IMR-90 (cell line): ENCODE data around the gene CHST8. TPM values are rescaled to one million over a fixed set of nuclear protein-coding genes. Genes with fewer than 3 reads are reported as not detected.

ENCODE experiments used
- ATAC-seq: fragments of 200-7000 bp; cut with Tn5 transposase; 2 replicates; pipeline ENCODE4 v1.9.1; 2020; ENCODE audit warnings: low read depth, mild to moderate bottlenecking, moderate library complexity
- BruUV-seq: library from RNA; stranded (reverse); fragments of 400-500 nt; replicated peaks from 2 replicates; lab custom pipeline; 2021; lab: Mats Ljungman, UMichigan
- CTCF ChIA-PET: fragments of 300-600 bp; formaldehyde crosslinking; extraction: SDS; loops from one replicate; lab custom pipeline; 2021; ENCODE audit warnings: antibody characterized with exemption; lab: Yijun Ruan, JAX
- POLR2A ChIA-PET: fragments of 300-600 bp; sonication (Branson Sonifier 250); formaldehyde crosslinking; loops from one replicate; lab custom pipeline; 2022; ENCODE audit warnings: antibody characterized with exemption; ENCODE audit not compliant: unreplicated experiment; lab: Charles Lee
- DNase-seq: peaks from one replicate; pipeline ENCODE4 v3.0.0; 2013
- H2AFZ ChIP-seq: replicated peaks from 2 replicates; pipeline ENCODE3; 2013; ENCODE audit warnings: low read length, mild to moderate bottlenecking; ENCODE audit not compliant: poor library complexity
- H2AK5ac ChIP-seq: 2 replicates; pipeline ENCODE4 v1.6.1; 2013; ENCODE audit warnings: low read depth, low read length, inconsistent platforms
- H2AK9ac ChIP-seq: replicated peaks from 2 replicates; pipeline ENCODE3; 2013; ENCODE audit warnings: mild to moderate bottlenecking, low read depth, low read length, moderate library complexity; ENCODE audit not compliant: poor library complexity
- H2BK120ac ChIP-seq: 2 replicates; pipeline ENCODE4 v1.6.1; 2013; ENCODE audit warnings: low read depth, low read length, inconsistent platforms
- H2BK15ac ChIP-seq: 3 replicates; pipeline ENCODE4 v1.6.1; 2013; ENCODE audit warnings: low read depth, low read length, inconsistent platforms
- H2BK20ac ChIP-seq: 2 replicates; pipeline ENCODE4 v1.6.1; 2013; ENCODE audit warnings: low read depth, mild to moderate bottlenecking, inconsistent platforms, low read length, moderate library complexity
- H2BK5ac ChIP-seq: 2 replicates; pipeline ENCODE4 v1.6.1; 2013; ENCODE audit warnings: mild to moderate bottlenecking, low read depth, low read length, inconsistent platforms; ENCODE audit not compliant: poor library complexity, severe bottlenecking
- H3K14ac ChIP-seq: replicated peaks from 2 replicates; pipeline ENCODE4 v1.6.1; 2013; ENCODE audit warnings: low read depth, low read length, inconsistent platforms
- H3K18ac ChIP-seq: 2 replicates; pipeline ENCODE4 v1.6.1; 2013; ENCODE audit warnings: low read depth, low read length, control low read depth
- H3K23ac ChIP-seq: 2 replicates; pipeline ENCODE4 v1.6.1; 2013; ENCODE audit warnings: low read depth, low read length, inconsistent platforms
- H3K27ac ChIP-seq: 2 replicates; pipeline ENCODE4 v1.5.1; 2013; ENCODE audit warnings: mild to moderate bottlenecking, control low read depth, low read length; ENCODE audit not compliant: insufficient read depth
- H3K27me3 ChIP-seq: 2 replicates; pipeline ENCODE4 v1.6.1; 2013; ENCODE audit warnings: low read length; ENCODE audit not compliant: control insufficient read depth, insufficient read depth
- H3K36me3 ChIP-seq: 2 replicates; pipeline ENCODE4 v1.6.1; 2013; ENCODE audit warnings: low read length, mixed read lengths; ENCODE audit not compliant: control insufficient read depth, insufficient read depth
- H3K4ac ChIP-seq: 2 replicates; pipeline ENCODE4 v1.6.1; 2013; ENCODE audit warnings: low read depth, low read length, inconsistent platforms
- H3K4me1 ChIP-seq: 2 replicates; pipeline ENCODE4 v1.6.1; 2013; ENCODE audit warnings: low read length, mixed read lengths; ENCODE audit not compliant: control insufficient read depth, insufficient read depth
- H3K4me2 ChIP-seq: 2 replicates; pipeline ENCODE4 v1.6.1; 2013; ENCODE audit warnings: low read depth, mild to moderate bottlenecking, control low read depth, low read length, moderate library complexity
- H3K4me3 ChIP-seq: 2 replicates; pipeline ENCODE4 v1.5.1; 2013; ENCODE audit warnings: low read depth, mild to moderate bottlenecking, control low read depth, low read length, moderate library complexity; ENCODE audit not compliant: insufficient read depth
- H3K56ac ChIP-seq: 2 replicates; pipeline ENCODE4 v1.6.1; 2013; ENCODE audit warnings: low read length, inconsistent platforms; ENCODE audit not compliant: insufficient read depth; ENCODE audit errors: extremely low read depth
- H3K79me1 ChIP-seq, 2 experiments: 2 replicates each; pipeline ENCODE4 v1.6.1; 2013; ENCODE audit warnings: low read length in 2 of 2, inconsistent platforms in 1 of 2, low read depth in 1 of 2
- H3K9ac ChIP-seq: 2 replicates; pipeline ENCODE4 v1.6.1; 2013; ENCODE audit warnings: low read depth, low read length, control low read depth
- H3K9me1 ChIP-seq: 2 replicates; pipeline ENCODE4 v1.6.1; 2013; ENCODE audit warnings: low read length, inconsistent platforms; ENCODE audit not compliant: insufficient read depth
- H3K9me3 ChIP-seq: 2 replicates; pipeline ENCODE4 v1.6.1; 2013; ENCODE audit warnings: low read length; ENCODE audit not compliant: control insufficient read depth, insufficient read depth
- H4K20me1 ChIP-seq: 2 replicates; pipeline ENCODE4 v1.6.1; 2013; ENCODE audit warnings: low read length, inconsistent platforms; ENCODE audit not compliant: insufficient read depth
- H4K5ac ChIP-seq: 2 replicates; pipeline ENCODE4 v1.6.1; 2013; ENCODE audit warnings: mild to moderate bottlenecking, low read depth, low read length, control low read depth
- H4K8ac ChIP-seq, 2 experiments: 2 replicates each; pipeline ENCODE4 v1.6.1; 2013; ENCODE audit warnings: low read depth in 2 of 2, low read length in 2 of 2, control low read depth in 1 of 2, inconsistent platforms in 1 of 2
- H4K91ac ChIP-seq: 2 replicates; pipeline ENCODE4 v1.6.1; 2013; ENCODE audit warnings: low read depth, low read length, inconsistent platforms; ENCODE audit not compliant: insufficient read depth
- BHLHE40 ChIP-seq: fragments of 150-350 bp; IDR thresholded peaks from 2 replicates; pipeline ENCODE4 v1.6.1; 2016; ENCODE audit warnings: mild to moderate bottlenecking, low read depth, low read length
- CEBPB ChIP-seq: IDR thresholded peaks from 2 replicates; pipeline ENCODE4 v1.6.1; 2012; ENCODE audit warnings: low read depth, low read length, improper control_type of control experiment
- MAZ ChIP-seq: IDR thresholded peaks from 2 replicates; pipeline ENCODE4 v1.6.1; 2012; ENCODE audit warnings: low read depth, mild to moderate bottlenecking, low read length, improper control_type of control experiment, moderate library complexity, borderline replicate concordance
- NFE2L2 ChIP-seq: fragments of 150-350 bp; IDR thresholded peaks from 2 replicates; pipeline ENCODE4 v1.6.1; 2016; ENCODE audit warnings: low read depth, mild to moderate bottlenecking, low read length
- POLR2A ChIP-seq: IDR thresholded peaks from 2 replicates; pipeline ENCODE4 v1.6.1; 2012; ENCODE audit warnings: mild to moderate bottlenecking, low read depth, low read length
- RAD21 ChIP-seq: IDR thresholded peaks from 2 replicates; pipeline ENCODE4 v1.6.1; 2012; ENCODE audit warnings: low read length, improper control_type of control experiment
- RCOR1 ChIP-seq: IDR thresholded peaks from 2 replicates; pipeline ENCODE4 v1.6.1; 2012; ENCODE audit warnings: mild to moderate bottlenecking, low read length, improper control_type of control experiment; ENCODE audit not compliant: insufficient replicate concordance
- RFX5 ChIP-seq: IDR thresholded peaks from 2 replicates; pipeline ENCODE4 v1.8.0; 2012; ENCODE audit warnings: low read depth, mild to moderate bottlenecking, low read length, moderate library complexity
- USF2 ChIP-seq: fragments of 150-350 bp; IDR thresholded peaks from 2 replicates; pipeline ENCODE4 v1.6.1; 2017; ENCODE audit warnings: mild to moderate bottlenecking, antibody characterized with exemption, low read length, low read depth
- WGBS, 2 experiments: methylation state at CpG; one replicate each; pipeline versions ENCODE4 v1.1.5 to v1.1.7; 2013; ENCODE audit warnings: missing lambda C conversion rate in 2 of 2; ENCODE audit not compliant: insufficient read length in 1 of 2; ENCODE audit errors: extremely low coverage in 2 of 2; 5-methylcytosine and 5-hydroxymethylcytosine counted together
- dilution Hi-C: fragments of 300-500 bp; cut with HindIII; formaldehyde crosslinking; loops from one replicate; pipeline ENCODE4 v1.14.3; 2018; ENCODE audit warnings: low sequenced_read_pairs; ENCODE audit not compliant: unreplicated experiment
- in situ Hi-C: fragments of 300-500 bp; cut with MboI; formaldehyde crosslinking; loops from 3 replicates; pipeline ENCODE4 v1.14.3; 2019; ENCODE audit warnings: low sequenced_read_pairs, inconsistent platforms, mixed read lengths
- intact Hi-C: fragments of 100-400 bp; cut with micrococcal nuclease; formaldehyde crosslinking; loops from 2 replicates; pipeline ENCODE4 v1.10.0; 2022
- polyA plus RNA-seq, 3 experiments: library from polyadenylated mRNA; depleted of rRNA; stranded (reverse); fragments of >200 nt; gene quantifications; 2 replicates each; pipeline ENCODE4 v1.2.3, GENCODE V29; 2012; ENCODE audit warnings: low replicate concordance in 1 of 3
- total RNA-seq: library from RNA; depleted of rRNA; stranded (reverse); fragments of >200 nt; gene quantifications from 2 replicates; pipeline ENCODE4 v1.2.3, GENCODE V29; 2012
- TF ChIP-seq, protein P1 (sequence below): conservative IDR thresholded peaks from 2 replicates; pipeline ENCODE4 v1.5.1; 2012; ENCODE audit warnings: mild to moderate bottlenecking, low read depth, low read length, improper control_type of control experiment

Gene CHST8
- total and polyA plus RNA-seq, 2 of the 4 experiments (the other 2 are of a cell fraction): not detected

- intact Hi-C loops: loop anchor here (5.0 kb wide), 1 partner anchor 452 kb away; no protein-coding TSS in a partner anchor
- TF ChIP-seq NFE2L2 (no peak), USF2 (no peak), MAZ (no peak), RFX5 (no peak), BHLHE40 (no peak), RCOR1 (no peak), RAD21 (no peak), CEBPB (no peak), POLR2A (no peak)
- TF ChIP-seq, protein P1, sequence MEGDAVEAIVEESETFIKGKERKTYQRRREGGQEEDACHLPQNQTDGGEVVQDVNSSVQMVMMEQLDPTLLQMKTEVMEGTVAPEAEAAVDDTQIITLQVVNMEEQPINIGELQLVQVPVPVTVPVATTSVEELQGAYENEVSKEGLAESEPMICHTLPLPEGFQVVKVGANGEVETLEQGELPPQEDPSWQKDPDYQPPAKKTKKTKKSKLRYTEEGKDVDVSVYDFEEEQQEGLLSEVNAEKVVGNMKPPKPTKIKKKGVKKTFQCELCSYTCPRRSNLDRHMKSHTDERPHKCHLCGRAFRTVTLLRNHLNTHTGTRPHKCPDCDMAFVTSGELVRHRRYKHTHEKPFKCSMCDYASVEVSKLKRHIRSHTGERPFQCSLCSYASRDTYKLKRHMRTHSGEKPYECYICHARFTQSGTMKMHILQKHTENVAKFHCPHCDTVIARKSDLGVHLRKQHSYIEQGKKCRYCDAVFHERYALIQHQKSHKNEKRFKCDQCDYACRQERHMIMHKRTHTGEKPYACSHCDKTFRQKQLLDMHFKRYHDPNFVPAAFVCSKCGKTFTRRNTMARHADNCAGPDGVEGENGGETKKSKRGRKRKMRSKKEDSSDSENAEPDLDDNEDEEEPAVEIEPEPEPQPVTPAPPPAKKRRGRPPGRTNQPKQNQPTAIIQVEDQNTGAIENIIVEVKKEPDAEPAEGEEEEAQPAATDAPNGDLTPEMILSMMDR: no peak
- Histone ChIP-seq H3K36me3 (no peaks in the 10 kb centered on the region), H2AK9ac (no peak overlapping the region), H3K56ac (no peak overlapping the region), H3K23ac (no peak overlapping the region), H3K18ac (no peak overlapping the region), H3K27me3 (no peaks in the 10 kb centered on the region; the same call in 1 of the 2 replicates), H2BK15ac (no peak overlapping the region), H3K9ac (no peak overlapping the region), H2BK120ac (no peak overlapping the region), H4K20me1 (no peaks in the 10 kb centered on the region), H3K27ac (no peak overlapping the region), H4K5ac (no peak overlapping the region), H3K14ac (no peak overlapping the region), H4K91ac (no peak overlapping the region), H2BK5ac (no peak overlapping the region), H3K4me3 (no peak overlapping the region), H2BK20ac (no peak overlapping the region), H3K4me2 (no peak overlapping the region), H3K79me1 (no peaks in the 10 kb centered on the region), H4K8ac (no peak overlapping the region), H3K4ac (no peak overlapping the region), H3K9me3 (no peaks in the 10 kb centered on the region), H3K9me1 (no peaks in the 10 kb centered on the region), H3K4me1 (no peaks in the 10 kb centered on the region), H2AK5ac (no peak overlapping the region), H2AFZ (no peak overlapping the region)
- BruUV-seq: no TSS peak
- ATAC-seq (no peak), DNase-seq (no peak)
- dilution Hi-C loops: no loop called here
- POLR2A ChIA-PET: no interaction called here
- CTCF ChIA-PET: interaction anchor here (0.5 kb wide), 1 partner anchor 526 kb away, joined by 4 read pairs; no protein-coding TSS in a partner anchor
- no CpG with 5 or more reads among the region's 42 CpGs for WGBS, 2 experiments
- in situ Hi-C loops: no loop called here
These were observed 62.9 kb downstream of the CHST8 start for GRCh38 chr19:33684538-33685232.
